ENCODE data around the gene CMSS1.

DNA sequence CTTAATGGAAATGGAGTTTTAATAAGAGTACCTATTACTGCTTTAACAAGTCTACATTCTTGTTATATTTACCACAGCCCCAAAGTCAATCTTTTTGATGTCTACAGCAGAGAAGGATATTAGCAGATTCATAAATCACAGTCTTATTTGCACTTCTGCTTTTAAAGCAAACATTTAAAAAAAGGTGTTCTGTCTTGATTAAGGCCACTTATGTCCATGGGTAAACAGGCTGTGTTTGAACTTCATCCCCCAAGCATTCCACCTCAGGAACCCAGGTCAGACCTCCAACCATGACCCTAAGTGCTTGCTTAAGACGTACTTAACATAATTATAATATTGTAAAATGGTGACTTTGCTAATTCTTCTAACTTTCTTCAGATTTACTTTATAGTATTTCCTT, 113.4 kb downstream of the CMSS1 start:
- TF ChIP-seq, protein P1, sequence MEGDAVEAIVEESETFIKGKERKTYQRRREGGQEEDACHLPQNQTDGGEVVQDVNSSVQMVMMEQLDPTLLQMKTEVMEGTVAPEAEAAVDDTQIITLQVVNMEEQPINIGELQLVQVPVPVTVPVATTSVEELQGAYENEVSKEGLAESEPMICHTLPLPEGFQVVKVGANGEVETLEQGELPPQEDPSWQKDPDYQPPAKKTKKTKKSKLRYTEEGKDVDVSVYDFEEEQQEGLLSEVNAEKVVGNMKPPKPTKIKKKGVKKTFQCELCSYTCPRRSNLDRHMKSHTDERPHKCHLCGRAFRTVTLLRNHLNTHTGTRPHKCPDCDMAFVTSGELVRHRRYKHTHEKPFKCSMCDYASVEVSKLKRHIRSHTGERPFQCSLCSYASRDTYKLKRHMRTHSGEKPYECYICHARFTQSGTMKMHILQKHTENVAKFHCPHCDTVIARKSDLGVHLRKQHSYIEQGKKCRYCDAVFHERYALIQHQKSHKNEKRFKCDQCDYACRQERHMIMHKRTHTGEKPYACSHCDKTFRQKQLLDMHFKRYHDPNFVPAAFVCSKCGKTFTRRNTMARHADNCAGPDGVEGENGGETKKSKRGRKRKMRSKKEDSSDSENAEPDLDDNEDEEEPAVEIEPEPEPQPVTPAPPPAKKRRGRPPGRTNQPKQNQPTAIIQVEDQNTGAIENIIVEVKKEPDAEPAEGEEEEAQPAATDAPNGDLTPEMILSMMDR (tag by site-specific recombination; IDR thresholded peaks at IDR 0.05) = no peak
- TF ChIP-seq ZNF138 (tag by site-specific recombination; IDR thresholded peaks at IDR 0.05; ENCODE audit: borderline replicate concordance) (no peak), ZBTB17 (tag by site-specific recombination; IDR thresholded peaks at IDR 0.05) (no peak), ZNF211 (tag by site-specific recombination; IDR thresholded peaks at IDR 0.05; ENCODE audit: low read depth) (no peak), ZSCAN16 (tag by site-specific recombination; IDR thresholded peaks at IDR 0.05) (no peak), YY2 (tag by site-specific recombination; IDR thresholded peaks at IDR 0.05) (no peak), ZNF335 (tag by site-specific recombination; conservative IDR thresholded peaks at IDR 0.05) (no peak), ZNF777 (tag by site-specific recombination; IDR thresholded peaks at IDR 0.05; ENCODE audit: borderline replicate concordance) (no peak), ZSCAN18 (tag by site-specific recombination; IDR thresholded peaks at IDR 0.05) (no peak), KLF1 (tag by site-specific recombination; IDR thresholded peaks at IDR 0.05) (no peak), ZNF501 (tag by site-specific recombination; IDR thresholded peaks at IDR 0.05) (no peak), ZNF530 (tag by site-specific recombination; IDR thresholded peaks at IDR 0.05; ENCODE audit: low read depth) (no peak)
- TF ChIP-seq, protein P2, sequence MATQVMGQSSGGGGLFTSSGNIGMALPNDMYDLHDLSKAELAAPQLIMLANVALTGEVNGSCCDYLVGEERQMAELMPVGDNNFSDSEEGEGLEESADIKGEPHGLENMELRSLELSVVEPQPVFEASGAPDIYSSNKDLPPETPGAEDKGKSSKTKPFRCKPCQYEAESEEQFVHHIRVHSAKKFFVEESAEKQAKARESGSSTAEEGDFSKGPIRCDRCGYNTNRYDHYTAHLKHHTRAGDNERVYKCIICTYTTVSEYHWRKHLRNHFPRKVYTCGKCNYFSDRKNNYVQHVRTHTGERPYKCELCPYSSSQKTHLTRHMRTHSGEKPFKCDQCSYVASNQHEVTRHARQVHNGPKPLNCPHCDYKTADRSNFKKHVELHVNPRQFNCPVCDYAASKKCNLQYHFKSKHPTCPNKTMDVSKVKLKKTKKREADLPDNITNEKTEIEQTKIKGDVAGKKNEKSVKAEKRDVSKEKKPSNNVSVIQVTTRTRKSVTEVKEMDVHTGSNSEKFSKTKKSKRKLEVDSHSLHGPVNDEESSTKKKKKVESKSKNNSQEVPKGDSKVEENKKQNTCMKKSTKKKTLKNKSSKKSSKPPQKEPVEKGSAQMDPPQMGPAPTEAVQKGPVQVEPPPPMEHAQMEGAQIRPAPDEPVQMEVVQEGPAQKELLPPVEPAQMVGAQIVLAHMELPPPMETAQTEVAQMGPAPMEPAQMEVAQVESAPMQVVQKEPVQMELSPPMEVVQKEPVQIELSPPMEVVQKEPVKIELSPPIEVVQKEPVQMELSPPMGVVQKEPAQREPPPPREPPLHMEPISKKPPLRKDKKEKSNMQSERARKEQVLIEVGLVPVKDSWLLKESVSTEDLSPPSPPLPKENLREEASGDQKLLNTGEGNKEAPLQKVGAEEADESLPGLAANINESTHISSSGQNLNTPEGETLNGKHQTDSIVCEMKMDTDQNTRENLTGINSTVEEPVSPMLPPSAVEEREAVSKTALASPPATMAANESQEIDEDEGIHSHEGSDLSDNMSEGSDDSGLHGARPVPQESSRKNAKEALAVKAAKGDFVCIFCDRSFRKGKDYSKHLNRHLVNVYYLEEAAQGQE (tag by site-specific recombination; IDR thresholded peaks at IDR 0.05) = no peak
- TF ChIP-seq, protein P3, sequence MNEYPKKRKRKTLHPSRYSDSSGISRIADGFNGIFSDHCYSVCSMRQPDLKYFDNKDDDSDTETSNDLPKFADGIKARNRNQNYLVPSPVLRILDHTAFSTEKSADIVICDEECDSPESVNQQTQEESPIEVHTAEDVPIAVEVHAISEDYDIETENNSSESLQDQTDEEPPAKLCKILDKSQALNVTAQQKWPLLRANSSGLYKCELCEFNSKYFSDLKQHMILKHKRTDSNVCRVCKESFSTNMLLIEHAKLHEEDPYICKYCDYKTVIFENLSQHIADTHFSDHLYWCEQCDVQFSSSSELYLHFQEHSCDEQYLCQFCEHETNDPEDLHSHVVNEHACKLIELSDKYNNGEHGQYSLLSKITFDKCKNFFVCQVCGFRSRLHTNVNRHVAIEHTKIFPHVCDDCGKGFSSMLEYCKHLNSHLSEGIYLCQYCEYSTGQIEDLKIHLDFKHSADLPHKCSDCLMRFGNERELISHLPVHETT (tag by site-specific recombination; IDR thresholded peaks at IDR 0.05) = no peak
